Measurements from ENCODE around the gene ATP6V0B.

Gene ATP6V0B

DNA sequence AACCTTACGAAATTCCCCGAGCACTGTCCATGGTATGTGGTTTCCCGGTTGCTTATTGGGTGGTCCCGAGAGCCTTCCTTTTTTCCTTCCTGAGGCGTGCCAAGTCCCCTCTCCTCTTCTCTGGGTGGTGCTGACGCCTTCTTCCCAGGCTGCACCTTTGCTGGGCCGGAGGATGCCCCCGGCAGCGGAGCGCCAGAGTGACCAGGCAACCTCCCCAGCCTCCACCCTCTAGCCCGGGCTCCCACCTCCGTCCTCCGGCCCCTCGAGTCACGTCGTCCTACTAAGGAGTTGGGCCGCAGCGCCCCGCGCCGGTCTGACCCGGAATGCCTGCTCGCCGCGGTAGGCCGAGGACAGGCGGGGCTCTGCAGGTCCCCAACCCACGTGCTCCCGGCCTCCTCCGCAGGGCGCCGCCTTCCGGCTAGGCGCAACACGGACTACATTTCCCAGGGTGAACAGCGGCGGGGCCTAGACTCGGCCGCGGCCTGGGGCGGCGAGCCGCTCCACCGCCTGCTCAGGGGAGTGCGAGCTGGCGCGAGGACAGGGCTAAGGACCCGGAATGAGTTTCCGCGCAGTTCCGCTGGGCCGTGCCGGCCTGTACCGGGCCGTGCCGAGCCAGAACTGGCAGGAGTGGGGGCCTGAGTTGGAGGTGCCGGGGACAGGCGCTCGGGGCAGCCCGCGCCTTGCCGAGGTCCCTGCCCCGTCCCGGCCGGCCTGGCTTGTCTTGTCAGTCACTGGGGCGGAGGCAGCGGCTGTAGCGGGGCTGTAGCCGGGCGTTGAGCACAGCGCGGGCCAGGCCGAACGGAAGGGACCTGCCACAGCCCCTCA, 28.3 kb upstream of the ATP6V0B start, which contains the start of gene IPO13:
Gene IPO13 (plus strand): TSS at position 715 of the 825 bp plus-strand sequence. CDS start 651 bp downstream, outside the sequence.
- peak; percentile 97 for DNase-seq

DNA sequence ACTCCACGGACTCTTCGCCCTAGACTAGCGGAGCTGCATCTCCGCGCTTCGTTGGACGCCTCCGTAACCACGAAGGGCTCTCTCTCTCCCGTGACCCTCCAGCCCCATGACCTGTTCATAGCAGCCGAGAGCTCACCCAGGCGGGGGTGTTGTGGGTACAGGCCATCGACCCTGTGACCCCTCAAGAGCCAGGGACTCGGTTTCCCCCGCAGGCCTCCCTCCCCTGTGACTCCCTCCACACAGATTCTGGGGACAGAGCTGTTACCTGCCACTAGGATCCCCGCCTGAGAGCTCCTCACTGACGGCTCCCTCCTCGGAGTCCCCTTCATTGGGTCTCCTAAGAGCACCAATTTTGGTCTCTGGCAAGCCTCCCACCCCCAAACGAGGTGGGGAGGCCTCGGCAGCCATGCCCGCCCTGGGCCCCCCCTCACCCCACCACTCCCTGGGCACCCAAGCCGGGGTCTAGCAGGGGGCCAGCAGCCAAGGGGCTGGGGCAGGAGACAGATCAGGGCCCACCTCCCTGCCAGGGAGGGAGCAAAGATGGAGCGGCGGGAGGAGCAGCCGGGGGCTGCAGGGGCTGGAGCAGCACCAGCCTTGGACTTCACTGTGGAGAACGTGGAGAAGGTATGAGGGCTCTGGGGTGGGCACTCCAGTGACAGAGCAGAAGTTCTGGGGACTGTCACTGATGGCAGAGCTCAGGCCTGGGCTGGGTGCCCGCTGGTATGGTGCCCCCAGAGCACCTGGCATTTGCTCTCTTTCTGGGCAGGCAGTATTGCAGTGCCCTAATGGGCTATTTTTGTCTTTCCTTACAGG, 27.5 kb upstream of the ATP6V0B start:
- no peak for DNase-seq

DNA sequence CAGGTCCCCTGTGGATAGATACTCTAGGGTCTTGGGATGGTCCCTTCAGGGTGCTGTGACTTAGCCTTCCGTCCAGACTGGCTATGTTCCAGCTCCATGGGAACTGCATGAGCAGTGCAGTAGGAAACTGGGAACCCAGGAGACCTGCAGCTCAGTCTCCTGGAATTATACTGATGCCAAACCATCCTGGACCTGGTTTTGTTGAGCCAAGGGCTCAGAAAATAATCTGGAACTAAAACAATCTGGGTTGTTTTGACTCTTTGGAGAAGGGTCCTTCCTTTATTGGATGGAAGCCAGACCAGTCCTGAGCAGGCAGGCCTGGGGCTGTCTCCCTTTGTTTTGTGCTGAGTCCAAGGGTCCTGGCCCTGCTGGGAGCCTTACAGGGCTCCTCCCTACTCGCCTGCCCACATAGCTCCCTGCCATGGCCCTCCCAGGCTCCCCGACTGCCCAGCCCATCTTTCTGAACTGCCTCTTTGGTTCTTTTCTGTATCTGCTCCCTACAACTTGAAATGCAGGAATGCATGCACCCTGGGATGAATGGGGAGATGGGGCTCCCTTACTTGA, 26.8 kb upstream of the ATP6V0B start:
- DNase-seq: no peak

DNA sequence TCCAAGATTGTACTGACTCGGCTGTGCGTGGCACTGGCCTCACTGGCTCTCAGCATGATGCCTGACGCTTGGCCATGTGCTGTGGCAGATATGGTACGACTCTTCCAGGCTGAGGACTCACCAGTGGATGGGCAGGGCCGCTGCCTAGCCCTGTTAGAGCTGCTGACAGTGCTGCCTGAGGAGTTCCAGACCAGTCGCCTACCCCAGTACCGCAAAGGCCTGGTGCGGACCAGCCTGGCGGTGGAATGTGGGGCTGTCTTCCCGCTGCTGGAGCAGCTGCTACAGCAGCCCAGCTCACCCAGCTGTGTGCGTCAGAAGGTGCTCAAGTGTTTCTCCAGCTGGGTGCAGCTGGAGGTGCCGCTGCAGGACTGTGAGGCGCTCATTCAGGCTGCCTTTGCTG, 25.1 kb upstream of the ATP6V0B start:
- no peak for DNase-seq

GRCh38 chr1:43951021-43951985, 23.5 kb upstream of the ATP6V0B start:
- no peak for DNase-seq

DNA sequence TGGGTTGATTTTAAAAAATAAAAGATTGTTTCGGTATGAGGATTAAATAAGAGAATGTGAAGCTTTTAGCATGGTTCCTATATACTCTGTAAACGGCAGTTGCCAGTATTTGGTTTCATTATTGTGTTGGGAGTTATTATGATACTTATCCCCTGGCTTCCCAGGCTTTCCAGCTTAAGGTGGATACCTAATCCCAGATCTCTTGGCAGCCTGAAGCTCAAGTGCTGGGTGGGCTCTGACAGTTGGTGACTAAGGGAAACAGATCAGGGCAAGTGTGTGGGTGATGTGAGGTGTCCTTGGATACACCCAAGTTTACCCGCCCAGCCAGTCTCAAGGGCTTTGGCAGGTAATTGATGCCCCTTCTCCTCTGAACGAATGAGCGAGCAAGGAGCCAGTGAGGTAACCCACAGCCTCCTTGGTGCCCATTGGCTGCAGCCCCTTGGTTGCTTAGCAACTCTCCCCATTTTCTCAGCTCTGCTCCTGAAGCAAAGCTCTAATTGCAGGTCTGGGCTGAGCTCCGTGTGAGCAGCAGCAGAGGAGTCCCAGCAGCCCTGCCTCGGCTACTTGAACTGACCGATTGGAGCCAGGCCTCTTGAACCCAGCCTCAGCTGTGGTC, 21.9 kb upstream of the ATP6V0B start:
- no peak for DNase-seq

GRCh38 chr1:43953361-43953760, 21.4 kb upstream of the ATP6V0B start:
- DNase-seq: no peak

DNA sequence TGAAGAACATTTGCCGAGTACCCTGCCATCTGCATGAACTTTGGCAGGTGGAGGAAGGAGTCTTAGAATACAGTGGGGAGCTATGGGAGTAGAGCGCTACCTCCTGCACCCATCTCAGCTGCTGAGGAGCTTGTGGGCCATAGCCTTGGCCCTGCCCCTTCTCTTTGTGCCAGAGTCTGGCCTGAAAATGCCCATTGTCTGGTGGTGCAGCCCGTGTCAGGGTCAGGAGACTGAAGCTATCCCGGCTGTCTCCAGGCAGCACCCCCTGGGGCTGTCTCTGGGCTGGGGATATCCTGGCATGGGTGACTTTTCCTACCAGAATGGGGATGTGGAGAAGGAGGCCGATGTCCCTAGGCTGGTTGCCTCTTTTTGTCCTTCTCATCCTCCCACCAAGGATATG, 20.7 kb upstream of the ATP6V0B start:
- DNase-seq: no peak

- DNase-seq: no peak
These were observed 18.5 kb upstream of the ATP6V0B start for GRCh38 chr1:43956234-43956633.

DNA sequence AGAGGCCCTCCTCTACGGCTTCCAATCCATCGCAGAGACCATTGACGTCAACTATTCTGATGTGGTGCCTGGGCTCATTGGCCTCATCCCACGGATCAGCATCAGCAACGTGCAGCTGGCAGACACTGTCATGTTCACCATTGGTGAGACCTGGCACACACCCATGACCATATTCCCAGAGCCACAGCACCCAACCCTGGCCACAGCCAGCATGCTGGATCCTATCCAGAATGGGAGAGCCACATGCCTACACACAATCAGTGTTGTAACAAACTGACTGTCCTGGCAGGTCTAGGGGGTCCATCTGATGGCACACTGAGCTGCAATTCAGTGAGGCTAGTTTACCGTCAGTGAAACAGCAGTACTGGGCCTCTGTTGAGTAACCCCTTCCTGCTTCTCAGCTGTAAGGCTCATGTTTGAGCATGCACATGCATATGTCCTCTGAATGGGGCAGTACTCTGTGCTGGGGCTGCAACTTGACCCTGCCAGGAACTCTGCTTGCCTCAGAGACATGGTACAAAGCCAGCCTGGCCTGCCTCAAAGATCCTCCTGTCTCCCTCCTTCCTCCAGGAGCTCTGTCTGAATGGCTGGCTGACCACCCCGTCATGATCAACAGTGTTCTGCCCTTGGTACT, 17.2 kb upstream of the ATP6V0B start:
- DNase-seq: no peak

DNA sequence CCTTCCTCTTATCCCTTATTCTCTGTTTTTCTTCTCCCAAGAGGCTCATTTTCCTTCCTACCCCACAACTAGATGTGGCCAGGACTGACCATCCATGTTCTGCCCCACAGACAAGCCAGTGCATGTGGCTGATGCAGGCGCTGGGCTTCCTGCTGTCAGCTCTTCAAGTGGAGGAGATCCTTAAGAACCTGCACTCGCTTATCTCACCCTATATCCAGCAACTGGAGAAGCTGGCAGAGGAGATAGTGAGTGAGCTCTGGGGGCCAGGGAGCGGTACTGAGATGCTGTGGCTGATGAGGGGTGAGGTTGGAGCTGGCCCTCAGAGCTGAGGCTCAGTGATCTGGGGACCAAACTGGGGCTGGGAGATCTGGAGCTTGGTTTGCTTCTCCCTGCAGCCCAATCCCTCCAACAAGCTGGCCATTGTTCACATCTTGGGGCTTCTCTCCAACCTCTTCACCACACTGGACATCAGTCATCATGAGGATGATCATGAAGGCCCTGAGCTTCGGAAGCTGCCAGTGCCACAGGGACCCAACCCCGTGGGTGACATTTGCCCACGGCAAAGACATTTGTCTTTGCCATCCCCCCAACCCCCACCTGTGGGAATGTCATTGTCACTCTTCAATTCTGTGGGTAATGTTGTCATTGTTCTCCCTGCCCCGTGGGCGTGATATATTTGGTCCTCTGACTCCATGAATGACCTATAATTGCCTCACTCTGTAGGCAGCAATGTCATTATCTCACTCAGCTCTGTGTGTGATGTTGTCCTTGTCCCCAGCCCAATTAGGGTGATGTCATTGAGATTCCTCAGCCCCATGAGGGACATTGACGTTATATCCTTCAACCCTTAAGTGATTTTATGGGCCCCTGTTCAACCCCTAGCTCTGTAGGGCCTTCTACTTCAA, 16.2 kb upstream of the ATP6V0B start:
- no peak for DNase-seq

- no peak for DNase-seq
These were observed 14.0 kb upstream of the ATP6V0B start for GRCh38 chr1:43960798-43961197.

DNA sequence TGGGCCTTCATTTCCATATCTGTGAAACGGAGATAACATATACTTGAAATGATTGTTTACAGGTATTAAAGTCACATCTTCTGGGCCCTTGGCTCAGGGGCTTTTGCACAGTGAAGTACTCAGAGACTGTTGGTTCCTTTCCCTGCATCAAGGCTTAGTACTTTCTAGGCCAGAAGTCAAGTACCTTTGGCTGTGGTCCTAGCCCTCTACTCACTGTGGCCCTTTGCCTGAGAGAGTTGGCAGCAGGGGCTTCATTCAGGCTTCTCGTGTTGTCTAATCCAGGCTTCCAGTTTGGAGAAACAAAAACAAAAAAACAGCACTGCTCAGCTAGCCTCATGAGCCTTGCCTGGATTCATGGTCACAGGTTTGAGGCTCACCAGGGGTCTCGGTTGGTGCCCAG, 13.1 kb upstream of the ATP6V0B start:
- DNase-seq: no peak

GRCh38 chr1:43962324-43962723, 12.4 kb upstream of the ATP6V0B start:
- no peak for DNase-seq

DNA sequence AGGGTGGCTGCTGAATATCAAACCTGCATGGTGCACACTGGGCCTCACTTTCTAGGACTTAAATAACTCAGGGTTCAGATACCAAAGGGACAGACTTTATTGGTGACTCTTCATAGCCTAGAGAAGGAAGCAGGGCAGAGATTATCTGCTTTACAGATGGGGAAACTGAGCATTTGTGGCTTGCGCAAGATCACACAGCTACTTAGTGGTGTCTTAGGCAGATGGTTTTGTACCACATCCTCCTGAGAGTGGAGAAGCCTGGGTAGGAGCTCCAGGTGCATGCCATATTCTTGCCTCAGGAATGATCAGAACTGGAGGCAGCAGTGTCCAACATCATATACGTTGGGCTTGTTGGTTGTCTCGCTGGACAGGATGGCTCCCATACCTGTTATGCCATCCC, 11.8 kb upstream of the ATP6V0B start:
- no peak for DNase-seq

GRCh38 chr1:43963890-43964289, 10.9 kb upstream of the ATP6V0B start:
- DNase-seq: no peak

GRCh38 chr1:43965316-43965715, 9.4 kb upstream of the ATP6V0B start:
- DNase-seq: no peak

GRCh38 chr1:43968348-43968948, 6.3 kb upstream of the ATP6V0B start:
- DNase-seq: no peak

DNA sequence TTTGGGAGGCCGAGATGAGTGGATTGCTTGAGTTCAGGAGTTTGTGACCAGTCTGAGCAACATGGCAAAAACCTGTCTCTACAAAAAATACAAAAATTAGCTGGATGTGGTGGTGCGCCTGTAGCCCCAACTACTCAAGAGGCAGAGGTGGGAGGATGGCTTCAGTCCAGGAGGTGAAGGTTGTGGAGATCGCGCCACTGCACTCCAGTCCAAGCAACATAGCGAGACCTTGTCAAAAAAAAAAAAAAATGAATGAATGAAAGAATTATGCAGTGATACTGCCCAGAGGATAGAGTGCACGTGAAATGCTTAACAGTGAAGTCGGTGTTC, 5.4 kb upstream of the ATP6V0B start:
- no peak for DNase-seq

Data from activated naive CD4-positive, alpha-beta T cell treated with Interleukin-2 at 50 U/mL for 16 hours (primary cell).